Gastrocnemius medialis (tissue), 4 donors: Measurements from ENCODE around the gene FKBP8. TPM values are rescaled to one million over a fixed set of nuclear protein-coding genes. Genes with fewer than 3 reads are reported as not detected.

ENCODE experiments used
- ATAC-seq, 2 donors: fragments of 150-250 bp; one replicate each; pipeline ENCODE4 v1.9.1; 2016
- DNase-seq, 2 donors: peaks; one replicate each; pipeline ENCODE4 v3.0.0-alpha.2; 2019
- H3K27ac ChIP-seq, 4 donors: fragments of 200-600 bp; sonication (generic); 1 replicate in 1 of 4; 2 replicates in 3 of 4; pipeline ENCODE4 v1.5.1; 2016 to 2018; ENCODE audit warnings: mild to moderate bottlenecking in 2 of 4, moderate library complexity in 1 of 4
- H3K27me3 ChIP-seq, 3 donors: fragments of 200-600 bp; sonication (generic) in 2 of 3; 1 replicate in 1 of 3; 2 replicates in 2 of 3; pipeline versions ENCODE4 v1.5.1 to v1.6.0; 2016 to 2019; ENCODE audit warnings: mild to moderate bottlenecking in 1 of 3, moderate library complexity in 1 of 3
- H3K36me3 ChIP-seq, 2 donors: fragments of 200-600 bp; sonication (generic) in 1 of 2; one replicate each; pipeline ENCODE4 v1.5.1; 2017 to 2018
- H3K4me1 ChIP-seq, 2 donors: fragments of 200-600 bp; sonication (generic) in 1 of 2; one replicate each; pipeline ENCODE4 v1.5.1; 2016 to 2017; ENCODE audit warnings: mild to moderate bottlenecking in 2 of 2
- H3K4me3 ChIP-seq, 4 donors: fragments of 200-600 bp; sonication (generic) in 3 of 4; 1 replicate in 1 of 4; 2 replicates in 3 of 4; pipeline ENCODE4 v1.5.1; 2016 to 2019; ENCODE audit warnings: mild to moderate bottlenecking in 2 of 4
- H3K9me3 ChIP-seq, 3 donors: fragments of 200-600 bp; sonication (generic) in 2 of 3; 1 replicate in 1 of 3; 2 replicates in 2 of 3; pipeline ENCODE4 v1.5.1; 2016 to 2019
- CTCF ChIP-seq, 5 experiments: fragments of 450-650 bp in 3 of 5; fragments of 200-600 bp in 2 of 5; sonication (generic) in 2 of 5; IDR thresholded peaks in 4 of 5; conservative IDR thresholded peaks in 1 of 5; 1 replicate in 4 of 5; 2 replicates in 1 of 5; pipeline ENCODE4 v1.5.1; 2016 to 2019; ENCODE audit warnings: antibody characterized with exemption in 5 of 5, mild to moderate bottlenecking in 3 of 5, moderate library complexity in 3 of 5
- POLR2A ChIP-seq, 2 donors: fragments of 450-650 bp; IDR thresholded peaks; one replicate each; pipeline ENCODE4 v1.6.1; 2017; ENCODE audit warnings: antibody characterized with exemption in 2 of 2, mild to moderate bottlenecking in 2 of 2, moderate library complexity in 2 of 2
- in situ Hi-C, 4 donors: fragments of 200-750 bp; cut with MboI; loops; one replicate each; pipeline versions ENCODE4 v1.15.0 to v1.8.0; 2017; ENCODE audit warnings: low sequenced_read_pairs in 4 of 4
- intact Hi-C: fragments of 100-400 bp; cut with DNase I; formaldehyde crosslinking; loops from one replicate; pipeline ENCODE4 v1.15.1; 2023; ENCODE audit warnings: low total_unique reads
- total RNA-seq, 4 donors: library from RNA; depleted of rRNA; stranded (reverse); fragments of >200 nt; gene quantifications; one replicate each; pipeline versions ENCODE4 v1.1.0 to v1.2.3, GENCODE V29; 2016

The FKBP8 gene
- total RNA-seq, 4 donors from 2014 or later = 157 to 195 (median 184) TPM

DNA sequence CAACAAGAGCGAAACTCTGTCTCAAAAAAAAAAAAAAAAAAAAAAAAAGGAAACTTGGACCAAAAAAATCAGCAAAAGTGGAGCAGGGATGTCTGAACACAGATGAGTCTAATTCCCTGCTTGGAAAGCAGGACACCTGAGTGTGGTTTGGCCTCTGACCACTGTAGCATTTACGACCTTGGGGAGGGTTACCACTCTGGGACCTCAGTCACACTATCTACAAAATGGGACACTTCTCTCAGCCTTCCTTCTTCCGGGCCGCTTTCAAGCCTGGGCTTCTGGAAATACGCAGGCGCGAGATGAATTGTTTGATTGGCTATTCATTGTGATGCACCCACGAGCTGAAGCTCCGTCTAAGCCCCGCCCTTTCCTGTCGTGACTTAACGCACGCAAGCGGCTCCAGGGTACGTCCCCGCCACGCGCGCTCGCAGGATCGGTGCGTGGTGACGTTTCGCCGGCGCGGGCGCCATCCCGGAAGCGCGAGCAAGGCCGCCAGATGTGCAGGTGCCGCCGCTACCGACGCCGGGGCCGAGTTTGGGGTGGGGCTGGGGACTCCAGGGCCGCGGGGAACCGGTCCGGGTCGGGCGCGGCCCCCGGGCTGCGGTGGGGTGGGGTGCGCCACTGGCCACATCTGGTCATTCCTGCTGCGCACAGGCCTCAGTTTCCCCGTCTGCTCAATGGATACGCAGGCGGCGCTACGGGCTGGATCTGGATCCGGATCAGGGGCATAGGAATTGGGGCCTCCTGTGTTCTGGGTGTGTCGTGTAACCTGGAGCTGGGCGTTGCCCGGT lies 14.2 kb upstream of the FKBP8 start, which contains the start of gene KXD1:
Gene KXD1, plus strand, starts transcription at position 460 of the 791 bp plus-strand sequence. CDS start 4,187 bp downstream, outside the sequence.
- peak; percentile 86 to 92 for TF ChIP-seq POLR2A (IDR thresholded peaks at IDR 0.05)
- TF ChIP-seq CTCF (IDR thresholded peaks at IDR 0.05 in 4 of 5, conservative IDR thresholded peaks at IDR 0.05 in 1 of 5) = no peak
- peak; percentile 98 for DNase-seq
- intact Hi-C loops (loop anchor here (1.0 to 5.0 kb wide), 3 partner anchors 14 to 90 kb away; partner anchors contain the start of genes ELL and UBA52), in situ Hi-C loops (loop anchor here in 1 of 4 donors (25.0 kb wide), 1 partner anchor 95 kb away; no protein-coding TSS in a partner anchor)
- H3K4me1 ChIP-seq = peaks cover 0 to 17% of the 10 kb centered on the region in 2 donors
- no peaks in the 10 kb centered on the region for H3K9me3 ChIP-seq
- ATAC-seq = peak; percentile 99 to 100
- peak within 1 kb of the TSS; percentile 95 to 98 (median 96) for H3K27ac ChIP-seq
- peak within 1 kb of the TSS; percentile 82 to 91 (median 88) for H3K4me3 ChIP-seq
- no peaks in the 10 kb centered on the region for H3K27me3 ChIP-seq
- no peaks in the 10 kb centered on the region for H3K36me3 ChIP-seq

DNA sequence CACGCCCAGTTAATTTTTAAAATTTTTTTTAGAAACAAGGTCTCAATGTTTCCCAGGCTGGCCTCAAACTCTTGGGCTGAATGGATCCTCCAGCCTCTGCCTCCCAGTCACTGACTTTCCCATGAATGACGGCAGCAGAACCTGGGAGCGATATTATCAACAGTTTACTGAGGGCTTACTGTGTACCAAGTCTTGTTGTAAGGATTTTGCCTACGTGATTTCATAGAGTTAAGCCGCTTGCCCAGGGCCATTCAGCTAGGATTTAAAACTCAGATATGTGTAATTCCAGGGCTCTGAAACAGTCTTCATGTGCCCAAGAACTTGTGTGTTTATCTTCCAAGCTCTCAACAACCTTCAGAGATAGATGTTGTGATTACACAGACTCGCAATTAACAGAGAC lies 8.3 kb upstream of the FKBP8 start:
- DNase-seq (no peak), ATAC-seq (no peak)
- no peaks in the 10 kb centered on the region for H3K27me3 ChIP-seq
- H3K4me1 ChIP-seq = no peaks in the 10 kb centered on the region
- in situ Hi-C loops = loop anchor here in 1 of 4 donors (25.0 kb wide), 1 partner anchor 89 kb away; no protein-coding TSS in a partner anchor
- TF ChIP-seq CTCF (IDR thresholded peaks at IDR 0.05 in 4 of 5, conservative IDR thresholded peaks at IDR 0.05 in 1 of 5) = no peak
- no peak for TF ChIP-seq POLR2A (IDR thresholded peaks at IDR 0.05)
- H3K4me3 ChIP-seq = no peak overlapping the region
- intact Hi-C loops = no loop called here
- H3K27ac ChIP-seq = no peak overlapping the region
- H3K36me3 ChIP-seq = no peaks in the 10 kb centered on the region
- no peaks in the 10 kb centered on the region for H3K9me3 ChIP-seq

DNA sequence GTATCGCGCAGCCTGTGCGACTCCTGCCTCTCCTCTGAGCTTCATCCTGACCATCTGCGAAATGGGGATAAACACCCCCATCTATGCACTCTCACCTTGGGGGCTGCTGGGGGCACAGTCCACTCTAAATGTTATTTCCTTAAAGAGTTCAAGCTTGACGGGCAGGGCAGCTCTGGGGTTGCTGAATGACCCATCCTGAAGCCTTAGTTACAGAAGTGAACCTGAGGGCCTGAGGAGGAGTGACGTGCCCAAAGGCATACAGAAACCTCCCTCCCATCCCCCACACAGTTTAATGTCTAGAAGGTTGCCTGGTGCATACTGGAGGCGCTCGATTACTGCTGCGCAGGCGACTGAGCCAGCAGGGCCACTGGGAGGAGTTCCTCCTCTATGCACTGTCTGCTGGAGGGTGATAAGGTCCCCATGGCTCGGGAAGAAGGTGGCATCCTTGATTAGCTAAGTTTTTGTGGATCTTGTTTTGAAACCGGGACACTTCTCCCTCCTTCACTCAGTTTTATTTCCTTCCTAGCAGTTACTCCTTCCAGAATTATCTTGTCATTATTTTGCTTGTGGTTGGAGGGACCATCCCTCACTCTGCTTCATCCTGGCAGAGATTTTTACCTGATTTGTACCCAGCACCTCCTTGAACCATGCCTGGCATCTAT lies 572 bp upstream of the FKBP8 start:
- in situ Hi-C loops (no loop called here), intact Hi-C loops (loop anchor here (2.0 kb wide), 1 partner anchor 21 kb away; the partner anchor contains the start of gene ELL)
- ATAC-seq (peak; percentile 36 to 54), DNase-seq (peak; percentile 41)
- no peaks in the 10 kb centered on the region for H3K27me3 ChIP-seq
- H3K4me3 ChIP-seq = peak overlapping the region; percentile 69 to 87 (median 78)
- no peaks in the 10 kb centered on the region for H3K9me3 ChIP-seq
- peak overlapping the region; percentile 93 to 95 (median 93) for H3K27ac ChIP-seq
- peaks cover 0 to 24% of the 10 kb centered on the region in 2 donors for H3K36me3 ChIP-seq
- peaks cover 14 to 16% of the 10 kb centered on the region in 2 donors for H3K4me1 ChIP-seq
- TF ChIP-seq POLR2A (IDR thresholded peaks at IDR 0.05) (no peak), CTCF (IDR thresholded peaks at IDR 0.05 in 4 of 5, conservative IDR thresholded peaks at IDR 0.05 in 1 of 5) (no peak)

DNA sequence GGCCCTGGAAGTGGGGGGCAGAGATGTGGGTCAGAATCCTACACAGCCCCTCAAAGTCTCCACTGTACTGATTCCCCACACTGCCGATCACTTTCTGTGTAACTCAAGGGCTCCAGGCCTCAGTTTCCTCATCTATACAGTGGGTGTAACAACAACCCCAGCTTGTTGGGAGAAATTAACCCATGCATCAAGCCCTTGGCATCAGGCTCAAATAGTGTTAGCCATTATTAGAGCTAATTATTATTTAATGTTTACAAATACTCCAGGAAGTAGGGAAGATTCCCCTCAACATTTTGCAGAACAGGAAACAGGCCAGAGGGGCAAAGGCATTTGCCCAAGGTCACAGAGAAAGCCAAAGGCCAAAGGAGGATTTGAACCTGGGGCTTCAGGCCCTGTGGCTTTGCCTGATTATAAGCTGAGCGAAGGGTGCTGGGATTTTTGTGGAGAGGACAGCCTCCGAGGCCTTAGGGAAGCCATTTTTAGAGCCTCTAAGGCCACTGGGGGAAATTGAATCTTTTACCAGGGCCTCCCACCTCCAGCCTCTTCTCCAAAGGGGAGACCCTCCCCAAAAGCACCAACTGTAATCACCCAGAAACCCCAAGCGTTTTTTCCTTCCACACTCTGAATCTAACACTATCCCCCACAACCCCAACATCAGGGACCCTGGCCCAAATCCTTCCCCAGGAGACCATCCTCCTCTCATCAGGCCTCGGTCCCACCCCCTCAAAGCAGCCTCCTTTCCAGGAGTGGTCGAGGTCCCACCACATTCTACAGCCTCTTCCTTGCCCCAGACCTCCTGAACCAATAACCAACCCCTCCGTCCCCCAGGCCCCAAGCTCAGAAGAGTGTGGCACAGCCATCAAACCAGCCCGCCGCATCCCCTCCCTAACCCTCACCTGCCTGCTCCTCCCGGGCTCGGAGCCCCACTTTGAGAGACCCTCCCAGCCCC lies 1.1 kb downstream of the FKBP8 start:
- ATAC-seq = peak; percentile 5 to 12
- in situ Hi-C loops (no loop called here), intact Hi-C loops (loop anchor here (2.0 kb wide), 1 partner anchor 19 kb away; the partner anchor contains the start of gene ELL)

More for the DNA sequence above, 1.1 kb downstream of the FKBP8 start:
- TF ChIP-seq POLR2A (IDR thresholded peaks at IDR 0.05) (no peak), CTCF (IDR thresholded peaks at IDR 0.05 in 4 of 5, conservative IDR thresholded peaks at IDR 0.05 in 1 of 5) (no peak)
- Histone ChIP-seq H3K27ac (peak overlapping the region; percentile 93 to 95 (median 93)), H3K4me1 (peaks cover 14 to 16% of the 10 kb centered on the region in 2 donors), H3K27me3 (no peaks in the 10 kb centered on the region), H3K4me3 (peak overlapping the region; percentile 69 to 87 (median 78)), H3K9me3 (no peaks in the 10 kb centered on the region), H3K36me3 (peaks cover 0 to 36% of the 10 kb centered on the region in 2 donors)
- no peak for DNase-seq
